Activated CD8-positive, alpha-beta T cell treated with anti-CD3 and anti-CD28 coated beads, Interleukin-2, amount 10 ng/mL, durations not matched to agents 7 days and 5 days (primary cell): ENCODE data around the gene PC. TPM values are rescaled to one million over a fixed set of nuclear protein-coding genes. Genes with fewer than 3 reads are reported as not detected.

Experiments used
- ATAC-seq: fragments of 150-1000 bp; cut with Tn5 transposase; one replicate; pipeline ENCODE4 v1.10.0; 2021; ENCODE audit warnings: moderate library complexity
- CTCF ChIA-PET: fragments of 350-600 bp; sonication (Branson Sonifier 250); formaldehyde crosslinking; loops from one replicate; lab custom pipeline; 2021; ENCODE audit warnings: antibody characterized with exemption; lab: Charles Lee
- POLR2A ChIA-PET: fragments of 350-600 bp; sonication (Branson Sonifier 250); formaldehyde crosslinking; loops from one replicate; lab custom pipeline; 2021; ENCODE audit warnings: antibody characterized with exemption; lab: Charles Lee
- DNase-seq: peaks from one replicate; pipeline ENCODE4 v3.0.0-alpha.2; 2020
- H3K27ac Mint-ChIP-seq: one replicate; pipeline ENCODE4 v1.8.0; 2021; ENCODE audit warnings: mild to moderate bottlenecking, mixed read lengths
- H3K27me3 Mint-ChIP-seq: one replicate; pipeline ENCODE4 v1.8.0; 2021; ENCODE audit warnings: low read depth, mixed read lengths
- H3K36me3 Mint-ChIP-seq: one replicate; pipeline ENCODE4 v1.8.0; 2021; ENCODE audit warnings: low read depth, mixed read lengths
- H3K4me1 Mint-ChIP-seq: one replicate; pipeline ENCODE4 v1.8.0; 2021; ENCODE audit warnings: low read depth, mixed read lengths
- H3K4me3 Mint-ChIP-seq: one replicate; pipeline ENCODE4 v1.8.0; 2021; ENCODE audit warnings: mild to moderate bottlenecking, mixed read lengths
- H3K9me3 Mint-ChIP-seq: one replicate; pipeline ENCODE4 v1.8.0; 2022; ENCODE audit warnings: mixed read lengths; ENCODE audit not compliant: insufficient read depth
- total RNA-seq, 2 experiments: library from RNA; stranded (reverse); gene quantifications; one replicate each; pipeline ENCODE4 v1.2.3, GENCODE V29; 2021

The PC gene
- total RNA-seq, 2 experiments from 2014 or later, result 10.4 to 11.7 TPM

GRCh38 chr11:66905631-66906030 is 52.6 kb downstream of the PC start:
- POLR2A ChIA-PET, result no interaction called here
- CTCF ChIA-PET, result no interaction called here
- Mint-ChIP-seq H3K4me3 (no peak overlapping the region), H3K4me1 (no peaks in the 10 kb centered on the region), H3K9me3 (no peaks in the 10 kb centered on the region), H3K36me3 (no peaks in the 10 kb centered on the region), H3K27ac (no peak overlapping the region), H3K27me3 (no peaks in the 10 kb centered on the region)
- DNase-seq (no peak), ATAC-seq (no peak)

GRCh38 chr11:66904981-66905521 is 53.1 kb downstream of the PC start:
- Mint-ChIP-seq H3K27me3 (no peaks in the 10 kb centered on the region), H3K4me3 (no peak overlapping the region), H3K9me3 (no peaks in the 10 kb centered on the region), H3K4me1 (no peaks in the 10 kb centered on the region), H3K27ac (no peak overlapping the region), H3K36me3 (no peaks in the 10 kb centered on the region)
- ChIA-PET CTCF (no interaction called here), POLR2A (no interaction called here)
- ATAC-seq (no peak), DNase-seq (no peak)

DNA sequence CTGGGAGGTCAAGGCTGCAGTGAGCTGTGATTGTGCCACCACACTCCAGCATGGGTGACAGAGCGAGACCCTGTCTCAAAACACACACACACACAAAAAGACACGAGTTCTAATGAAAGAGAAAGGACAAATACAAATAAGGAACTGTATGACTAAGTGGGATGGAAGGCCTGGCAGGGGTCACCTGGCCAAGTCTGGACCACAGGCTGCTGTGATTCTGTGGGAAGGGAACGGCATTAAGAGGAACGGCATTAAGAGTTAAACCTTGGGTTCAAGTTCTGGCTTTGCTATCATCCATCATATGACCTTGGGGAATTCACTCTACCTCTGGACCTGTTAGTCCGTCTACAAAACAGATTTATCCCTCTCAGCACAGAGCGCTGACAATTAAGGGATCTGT is 53.6 kb downstream of the PC start:
- DNase-seq (no peak), ATAC-seq (no peak)
- Mint-ChIP-seq H3K36me3 (no peaks in the 10 kb centered on the region), H3K27me3 (no peaks in the 10 kb centered on the region), H3K9me3 (no peaks in the 10 kb centered on the region), H3K4me1 (no peaks in the 10 kb centered on the region), H3K4me3 (no peak overlapping the region), H3K27ac (no peak overlapping the region)
- ChIA-PET CTCF (no interaction called here), POLR2A (no interaction called here)

DNA sequence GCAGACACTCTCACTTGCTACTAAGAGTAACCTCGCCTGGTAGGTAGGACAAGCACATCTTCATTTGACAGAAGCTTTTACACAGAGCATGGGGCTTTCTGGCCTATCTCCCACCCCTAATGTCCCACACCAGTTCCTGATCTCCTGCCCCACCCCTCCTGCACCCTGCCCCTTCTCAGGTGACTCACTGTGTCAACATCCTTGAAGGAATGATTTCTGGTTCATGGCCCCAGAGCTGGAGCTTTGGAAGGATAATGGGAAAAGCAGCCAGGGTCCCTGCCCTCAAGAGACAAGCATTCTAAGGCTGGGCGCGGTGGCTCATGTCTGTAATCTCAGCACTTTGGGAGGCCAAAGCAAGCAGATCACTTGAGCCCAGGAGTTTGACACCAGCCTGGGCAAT is 54.1 kb downstream of the PC start:
- POLR2A ChIA-PET, result no interaction called here
- H3K36me3 Mint-ChIP-seq, result no peaks in the 10 kb centered on the region

DNA sequence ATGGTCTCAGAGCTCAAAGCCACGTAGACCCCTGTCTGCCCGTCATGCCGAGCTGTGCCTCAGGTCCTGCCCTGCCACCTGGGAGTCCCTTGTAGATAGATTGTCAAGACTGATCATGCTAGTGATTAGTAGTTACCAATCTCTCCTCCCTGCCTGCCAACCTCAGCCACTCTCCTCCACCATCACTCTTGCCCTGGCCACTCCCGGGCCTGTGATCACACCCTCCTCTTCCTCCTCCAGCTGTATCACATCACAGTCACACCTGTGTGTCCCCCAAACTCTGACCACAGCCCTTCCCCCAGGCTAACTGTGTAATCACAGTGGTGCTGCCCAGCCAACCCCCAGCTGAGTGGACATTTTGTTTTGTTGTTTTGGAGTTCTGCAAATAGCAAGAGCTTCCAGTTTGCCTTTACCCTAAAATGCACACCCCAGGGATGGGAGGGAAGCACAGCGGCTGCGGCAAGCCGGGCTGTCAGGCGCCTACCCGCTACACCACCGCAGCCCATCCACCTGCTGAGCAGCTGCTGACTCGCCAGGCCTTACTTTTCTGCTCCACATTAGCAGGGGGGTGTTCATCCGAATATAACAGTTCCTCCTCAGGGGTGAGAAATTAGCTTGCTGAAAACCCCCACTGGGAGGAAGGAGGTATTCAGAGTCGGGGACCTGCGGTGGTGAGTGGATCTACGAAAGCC is 55.6 kb downstream of the PC start:
- no peaks in the 10 kb centered on the region for H3K4me1 Mint-ChIP-seq
- no peak for ATAC-seq
- H3K27ac Mint-ChIP-seq, result no peak overlapping the region
- no peaks in the 10 kb centered on the region for H3K27me3 Mint-ChIP-seq
- ChIA-PET CTCF (no interaction called here), POLR2A (no interaction called here)
- H3K4me3 Mint-ChIP-seq, result no peak overlapping the region
- no peak for DNase-seq
- H3K9me3 Mint-ChIP-seq, result no peaks in the 10 kb centered on the region
- no peaks in the 10 kb centered on the region for H3K36me3 Mint-ChIP-seq

More for the DNA sequence above, 54.1 kb downstream of the PC start:
- ATAC-seq (no peak), DNase-seq (no peak)
- Mint-ChIP-seq H3K9me3 (no peaks in the 10 kb centered on the region), H3K4me1 (no peaks in the 10 kb centered on the region), H3K27me3 (no peaks in the 10 kb centered on the region), H3K4me3 (no peak overlapping the region), H3K27ac (no peak overlapping the region)
- CTCF ChIA-PET, result interaction anchor here (0.7 kb wide), 1 partner anchor 23 kb away, joined by 4 read pairs; no protein-coding TSS in a partner anchor

GRCh38 chr11:66901964-66902390 is 56.2 kb downstream of the PC start:
- no peak for DNase-seq
- Mint-ChIP-seq H3K4me1 (no peaks in the 10 kb centered on the region), H3K27me3 (no peaks in the 10 kb centered on the region), H3K36me3 (no peaks in the 10 kb centered on the region), H3K9me3 (no peaks in the 10 kb centered on the region), H3K4me3 (no peak overlapping the region), H3K27ac (no peak overlapping the region)
- ATAC-seq, result no peak
- ChIA-PET POLR2A (no interaction called here), CTCF (no interaction called here)

- POLR2A ChIA-PET, result no interaction called here
- no peak for ATAC-seq
- Mint-ChIP-seq H3K27me3 (peaks cover 9% of the 10 kb centered on the region), H3K9me3 (no peaks in the 10 kb centered on the region), H3K4me1 (peaks cover 7% of the 10 kb centered on the region), H3K27ac (no peak overlapping the region), H3K36me3 (no peaks in the 10 kb centered on the region), H3K4me3 (no peak overlapping the region)
- DNase-seq, result no peak
- CTCF ChIA-PET, result interaction anchor here (0.9 to 1.3 kb wide), 2 partner anchors 11 to 216 kb away, joined by 3 read pairs; partner anchors contain the start of gene RBM4B
These were observed 64.0 kb downstream of the PC start for GRCh38 chr11:66894141-66894540.

DNA sequence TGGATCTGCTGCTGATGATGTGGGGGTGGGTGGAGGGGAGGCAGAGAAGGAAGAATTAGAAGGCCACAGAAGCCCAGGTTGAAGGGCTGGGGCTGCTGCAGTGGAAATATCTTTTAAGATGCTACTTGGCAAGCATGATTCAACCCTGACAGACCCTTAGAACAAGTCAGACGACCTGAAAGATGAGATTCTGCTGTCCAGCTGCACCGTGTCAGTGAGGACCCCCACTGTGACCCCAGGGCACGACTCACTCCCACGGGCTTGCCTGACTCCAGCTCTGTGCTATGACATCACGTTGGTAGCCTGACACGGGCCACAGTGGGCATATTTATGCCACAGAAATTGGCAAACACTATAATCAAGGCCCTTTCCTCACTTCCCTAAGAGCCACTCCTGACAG is 65.3 kb downstream of the PC start:
- peaks cover 9% of the 10 kb centered on the region for H3K27me3 Mint-ChIP-seq
- H3K36me3 Mint-ChIP-seq, result no peaks in the 10 kb centered on the region
- CTCF ChIA-PET, result no interaction called here
- H3K27ac Mint-ChIP-seq, result no peak overlapping the region
- no peak overlapping the region for H3K4me3 Mint-ChIP-seq
- no peak for DNase-seq
- no peaks in the 10 kb centered on the region for H3K9me3 Mint-ChIP-seq
- ATAC-seq, result no peak
- peaks cover 7% of the 10 kb centered on the region for H3K4me1 Mint-ChIP-seq
- POLR2A ChIA-PET, result no interaction called here

DNA sequence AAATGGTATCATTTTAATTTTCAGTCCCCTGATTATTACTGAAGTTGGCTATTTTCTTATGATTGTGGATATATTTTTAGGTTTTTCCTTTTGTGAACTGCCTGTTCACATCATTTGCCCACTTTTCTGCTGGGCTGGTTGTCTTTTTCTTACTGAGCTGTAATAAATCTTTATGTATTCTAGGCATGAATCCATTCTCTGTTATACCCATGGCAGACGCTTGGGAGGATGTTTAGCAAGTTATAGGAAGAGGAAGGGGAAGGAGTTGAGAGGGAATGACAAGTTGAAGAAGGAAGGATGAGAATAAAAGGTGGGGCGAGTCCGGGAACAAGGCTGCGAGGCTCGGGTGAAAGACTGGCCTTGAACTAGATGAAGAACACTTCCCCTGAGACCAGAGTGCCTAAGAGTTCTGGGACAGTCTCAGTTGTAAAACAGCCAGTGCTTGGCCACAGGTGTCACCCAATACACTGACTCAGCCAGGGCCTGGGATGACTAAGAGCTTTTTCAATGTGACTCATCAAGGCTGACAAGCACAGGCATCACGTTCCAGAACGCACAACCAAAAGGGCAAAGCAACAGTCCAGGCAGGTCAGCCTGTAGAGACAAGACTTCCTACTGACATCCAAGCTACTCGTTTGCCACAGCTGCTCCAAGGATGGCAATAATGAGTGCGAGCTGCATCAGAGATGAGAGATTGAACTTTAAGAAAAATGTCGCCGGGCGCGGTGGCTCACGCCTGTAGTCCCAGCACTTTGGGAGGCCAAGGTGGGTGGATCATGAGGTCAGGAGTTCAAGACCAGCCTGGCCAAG is 66.1 kb downstream of the PC start:
- H3K4me3 Mint-ChIP-seq, result no peak overlapping the region

DNA sequence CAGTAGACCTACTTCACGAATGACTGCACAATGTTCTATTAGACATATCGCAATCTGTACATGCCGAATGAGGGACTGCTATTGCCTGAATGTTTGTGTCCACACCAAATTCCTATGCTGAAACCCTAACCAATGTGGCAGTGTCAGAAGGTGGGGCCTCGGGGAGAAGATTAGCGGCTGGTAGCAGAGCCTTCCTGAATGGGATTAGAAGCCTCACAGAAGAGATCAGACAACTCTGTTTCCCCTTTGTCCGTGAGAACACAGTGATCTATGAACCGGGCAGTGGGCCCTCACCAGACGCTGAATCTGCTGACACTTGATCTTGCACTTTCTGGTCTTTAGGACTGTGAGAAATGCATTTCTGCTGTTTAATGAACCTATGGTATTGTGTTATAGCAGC is 68.2 kb downstream of the PC start:
- Mint-ChIP-seq H3K9me3 (no peaks in the 10 kb centered on the region), H3K27me3 (peaks cover 3% of the 10 kb centered on the region), H3K36me3 (no peaks in the 10 kb centered on the region), H3K4me3 (no peak overlapping the region), H3K27ac (no peak overlapping the region), H3K4me1 (peaks cover 7% of the 10 kb centered on the region)
- ChIA-PET CTCF (no interaction called here), POLR2A (no interaction called here)
- DNase-seq (no peak), ATAC-seq (no peak)

More for the DNA sequence above, 66.1 kb downstream of the PC start:
- DNase-seq (peak; percentile 39), ATAC-seq (peak; percentile 44)
- H3K9me3 Mint-ChIP-seq, result no peaks in the 10 kb centered on the region
- H3K4me1 Mint-ChIP-seq, result peaks cover 7% of the 10 kb centered on the region
- H3K36me3 Mint-ChIP-seq, result no peaks in the 10 kb centered on the region
- CTCF ChIA-PET, result interaction anchor here (2.0 kb wide), 1 partner anchor 9 kb away, joined by 4 read pairs; no protein-coding TSS in a partner anchor
- no peak overlapping the region for H3K27ac Mint-ChIP-seq
- peaks cover 9% of the 10 kb centered on the region for H3K27me3 Mint-ChIP-seq
- POLR2A ChIA-PET, result no interaction called here

GRCh38 chr11:66888282-66888681 is 69.9 kb downstream of the PC start:
- H3K36me3 Mint-ChIP-seq, result no peaks in the 10 kb centered on the region
- CTCF ChIA-PET, result no interaction called here
- H3K4me1 Mint-ChIP-seq, result peaks cover 7% of the 10 kb centered on the region
- H3K4me3 Mint-ChIP-seq, result no peak overlapping the region
- ATAC-seq (no peak), DNase-seq (no peak)
- H3K27ac Mint-ChIP-seq, result no peak overlapping the region
- no peaks in the 10 kb centered on the region for H3K9me3 Mint-ChIP-seq
- POLR2A ChIA-PET, result no interaction called here
- no peaks in the 10 kb centered on the region for H3K27me3 Mint-ChIP-seq

DNA sequence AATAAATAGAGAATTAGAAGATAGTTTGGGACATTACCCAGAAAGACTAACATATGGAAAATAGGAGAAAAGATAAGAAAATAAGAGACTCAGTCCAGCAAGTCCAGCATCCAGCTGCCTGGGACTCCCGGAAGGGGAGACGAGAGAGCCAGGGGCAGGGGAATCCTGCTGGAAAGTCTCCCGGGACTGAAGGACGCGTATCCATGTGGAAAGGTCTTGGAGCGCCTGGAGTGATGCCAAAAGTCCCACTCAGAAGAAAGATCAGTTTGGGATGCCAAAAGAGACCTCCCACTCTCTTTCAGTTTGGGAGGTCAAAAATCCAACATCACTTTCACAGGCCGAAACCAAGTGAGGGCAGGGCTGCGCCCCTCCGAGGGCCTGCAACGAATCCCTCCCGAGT is 70.7 kb downstream of the PC start:
- Mint-ChIP-seq H3K27me3 (no peaks in the 10 kb centered on the region), H3K36me3 (no peaks in the 10 kb centered on the region), H3K4me3 (no peak overlapping the region), H3K9me3 (no peaks in the 10 kb centered on the region), H3K4me1 (peaks cover 7% of the 10 kb centered on the region), H3K27ac (no peak overlapping the region)
- ATAC-seq, result no peak
- CTCF ChIA-PET, result no interaction called here
- POLR2A ChIA-PET, result no interaction called here
- DNase-seq, result no peak
